PC-9 (cell line): ENCODE measurements around the gene CAMTA1.

Experiments used
- EZH2 ChIP-seq: fragments of 200-600 bp; sonication (generic); IDR thresholded peaks from 2 replicates; pipeline ENCODE4 v1.8.0; 2017; ENCODE audit warnings: antibody characterized with exemption, low read depth
- TF ChIP-seq, protein P1 (sequence below): fragments of 200-600 bp; sonication (generic); conservative IDR thresholded peaks from 2 replicates; pipeline ENCODE4 v1.6.1; 2017; ENCODE audit warnings: mixed run types, antibody characterized with exemption, mild to moderate bottlenecking, moderate library complexity

DNA sequence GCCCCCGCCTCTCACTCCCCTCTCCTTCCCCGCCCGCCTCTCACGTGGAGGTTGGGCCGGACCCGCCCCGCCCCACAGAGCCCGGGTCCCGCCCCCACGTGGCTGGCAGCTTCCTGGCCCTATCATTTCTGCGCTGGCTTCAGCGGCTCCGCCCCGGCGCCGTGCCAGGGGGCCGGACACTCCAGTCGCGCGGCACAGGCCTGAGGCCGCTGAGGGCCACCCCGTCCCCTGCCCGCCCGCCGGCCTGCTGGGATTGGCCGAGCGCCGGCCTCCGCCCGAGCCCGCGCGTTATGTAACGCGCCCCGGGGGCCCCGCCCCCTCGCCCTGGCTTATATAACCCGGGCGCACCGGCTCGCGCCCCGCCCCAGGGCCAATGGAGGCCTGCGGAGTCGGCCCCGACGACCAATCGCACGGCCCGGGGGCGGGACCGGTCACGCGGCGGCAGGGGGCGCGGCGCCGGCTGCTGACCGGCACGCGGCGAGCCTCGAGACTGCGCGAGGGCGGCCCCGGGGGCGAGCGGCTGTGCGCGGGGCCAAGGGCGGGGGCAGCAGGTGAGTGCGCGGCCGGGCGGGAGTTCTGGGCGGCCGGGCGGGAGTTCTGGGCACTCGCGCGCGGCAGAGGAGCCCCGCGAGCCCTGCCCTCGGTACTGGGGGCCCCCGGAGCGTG lies 998.7 kb downstream of the CAMTA1 start, which contains the start of gene PER3:
- TF ChIP-seq, protein P1, sequence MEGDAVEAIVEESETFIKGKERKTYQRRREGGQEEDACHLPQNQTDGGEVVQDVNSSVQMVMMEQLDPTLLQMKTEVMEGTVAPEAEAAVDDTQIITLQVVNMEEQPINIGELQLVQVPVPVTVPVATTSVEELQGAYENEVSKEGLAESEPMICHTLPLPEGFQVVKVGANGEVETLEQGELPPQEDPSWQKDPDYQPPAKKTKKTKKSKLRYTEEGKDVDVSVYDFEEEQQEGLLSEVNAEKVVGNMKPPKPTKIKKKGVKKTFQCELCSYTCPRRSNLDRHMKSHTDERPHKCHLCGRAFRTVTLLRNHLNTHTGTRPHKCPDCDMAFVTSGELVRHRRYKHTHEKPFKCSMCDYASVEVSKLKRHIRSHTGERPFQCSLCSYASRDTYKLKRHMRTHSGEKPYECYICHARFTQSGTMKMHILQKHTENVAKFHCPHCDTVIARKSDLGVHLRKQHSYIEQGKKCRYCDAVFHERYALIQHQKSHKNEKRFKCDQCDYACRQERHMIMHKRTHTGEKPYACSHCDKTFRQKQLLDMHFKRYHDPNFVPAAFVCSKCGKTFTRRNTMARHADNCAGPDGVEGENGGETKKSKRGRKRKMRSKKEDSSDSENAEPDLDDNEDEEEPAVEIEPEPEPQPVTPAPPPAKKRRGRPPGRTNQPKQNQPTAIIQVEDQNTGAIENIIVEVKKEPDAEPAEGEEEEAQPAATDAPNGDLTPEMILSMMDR = no peak
- no peak for TF ChIP-seq EZH2
